Nephron (organoid): ENCODE measurements around the gene AZGP1.
A peak's percentile ranks its signal among the peaks of the same experiment; 100 is the strongest.
"Not testable (repeated sequence)": the region's sequence is repeated elsewhere in the genome, so short reads cannot be mapped to it uniquely, and the experiment has no call there.

ENCODE experiments used
- H3K27ac Mint-ChIP-seq, 3 experiments: 2 replicates each; pipeline ENCODE4 v1.8.0; 2020; ENCODE audit warnings: mixed read lengths in 3 of 3, mild to moderate bottlenecking in 2 of 3, moderate library complexity in 1 of 3
- H3K27me3 Mint-ChIP-seq: 2 replicates; pipeline ENCODE4 v1.8.0; 2021; ENCODE audit warnings: low read depth, mild to moderate bottlenecking, moderate library complexity, mixed read lengths
- H3K36me3 Mint-ChIP-seq: 2 replicates; pipeline ENCODE4 v1.8.0; 2020; ENCODE audit warnings: low read depth, mixed read lengths
- H3K4me1 Mint-ChIP-seq: 2 replicates; pipeline ENCODE4 v1.8.0; 2020; ENCODE audit warnings: mixed read lengths
- H3K4me3 Mint-ChIP-seq, 3 experiments: 2 replicates each; pipeline ENCODE4 v1.8.0; 2020; ENCODE audit warnings: mild to moderate bottlenecking in 3 of 3, mixed read lengths in 3 of 3, moderate library complexity in 2 of 3
- H3K9me3 Mint-ChIP-seq: 2 replicates; pipeline ENCODE4 v1.8.0; 2020; ENCODE audit warnings: mixed read lengths
- CTCF ChIP-seq, 3 experiments: fragments of 200-600 bp; sonication (generic); IDR thresholded peaks; one replicate each; pipeline ENCODE4 v1.5.0; 2021; ENCODE audit warnings: antibody characterized with exemption in 3 of 3; ENCODE audit not compliant: unreplicated experiment in 3 of 3

AZGP1 gene

GRCh38 chr7:99979814-99980225 is 4.0 kb upstream of the AZGP1 start:
- not testable (repeated sequence) for H3K4me3 Mint-ChIP-seq, H3K4me1 Mint-ChIP-seq, H3K9me3 Mint-ChIP-seq, H3K36me3 Mint-ChIP-seq, H3K27ac Mint-ChIP-seq
- peak; percentile 67 to 70 (median 68) for TF ChIP-seq CTCF (IDR thresholded peaks at IDR 0.05; ENCODE audit: unreplicated experiment in 3 of 3)
- peaks cover 38% of the 10 kb centered on the region for H3K27me3 Mint-ChIP-seq

GRCh38 chr7:99976626-99977025 is 795 bp upstream of the AZGP1 start:
- H3K36me3 Mint-ChIP-seq = no peaks in the 10 kb centered on the region
- H3K27ac Mint-ChIP-seq = no peak overlapping the region
- H3K27me3 Mint-ChIP-seq = peaks cover 34% of the 10 kb centered on the region
- no peaks in the 10 kb centered on the region for H3K4me1 Mint-ChIP-seq
- no peaks in the 10 kb centered on the region for H3K9me3 Mint-ChIP-seq
- TF ChIP-seq CTCF (IDR thresholded peaks at IDR 0.05; ENCODE audit: unreplicated experiment in 3 of 3) = no peak
- H3K4me3 Mint-ChIP-seq = no peak overlapping the region

DNA sequence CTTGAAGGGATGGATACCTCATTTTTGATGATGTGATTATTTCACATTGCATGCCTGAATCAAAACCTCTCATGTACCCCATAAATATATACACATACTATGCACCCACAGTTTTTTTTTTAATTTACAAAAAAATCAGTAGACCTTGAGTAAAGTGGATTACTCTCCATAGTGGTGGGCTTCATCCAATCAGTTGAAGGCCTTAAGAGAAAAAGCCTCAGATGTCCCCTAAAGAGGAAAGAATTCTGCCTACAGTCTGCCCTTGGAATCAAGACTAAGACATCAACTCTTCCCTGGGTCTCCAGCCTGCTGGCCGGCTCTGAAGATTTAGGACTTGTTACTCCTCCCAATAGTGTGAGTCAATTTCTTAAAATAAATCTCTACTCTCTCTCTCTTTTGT is 1.1 kb downstream of the AZGP1 start:
- no peaks in the 10 kb centered on the region for H3K9me3 Mint-ChIP-seq
- H3K27me3 Mint-ChIP-seq = peaks cover 40% of the 10 kb centered on the region
- H3K27ac Mint-ChIP-seq = no peak overlapping the region
- H3K36me3 Mint-ChIP-seq = no peaks in the 10 kb centered on the region
- H3K4me3 Mint-ChIP-seq = no peak overlapping the region
- TF ChIP-seq CTCF (IDR thresholded peaks at IDR 0.05; ENCODE audit: unreplicated experiment in 3 of 3) = no peak
- H3K4me1 Mint-ChIP-seq = no peaks in the 10 kb centered on the region

GRCh38 chr7:99973817-99974216 is 2.0 kb downstream of the AZGP1 start:
- not testable (repeated sequence) for H3K36me3 Mint-ChIP-seq, H3K4me1 Mint-ChIP-seq, H3K9me3 Mint-ChIP-seq, H3K4me3 Mint-ChIP-seq, H3K27ac Mint-ChIP-seq
- peaks cover 39% of the 10 kb centered on the region for H3K27me3 Mint-ChIP-seq

GRCh38 chr7:99971242-99971641 is 4.6 kb downstream of the AZGP1 start:
- H3K27me3 Mint-ChIP-seq = peaks cover 46% of the 10 kb centered on the region
- H3K36me3 Mint-ChIP-seq = no peaks in the 10 kb centered on the region
- H3K4me3 Mint-ChIP-seq = no peak overlapping the region
- no peak for TF ChIP-seq CTCF (IDR thresholded peaks at IDR 0.05; ENCODE audit: unreplicated experiment in 3 of 3)
- no peaks in the 10 kb centered on the region for H3K4me1 Mint-ChIP-seq
- H3K27ac Mint-ChIP-seq = no peak overlapping the region
- H3K9me3 Mint-ChIP-seq = no peaks in the 10 kb centered on the region

GRCh38 chr7:99969813-99970212 is 6.0 kb downstream of the AZGP1 start:
- peaks cover 36% of the 10 kb centered on the region for H3K27me3 Mint-ChIP-seq
- H3K36me3 Mint-ChIP-seq, H3K4me1 Mint-ChIP-seq, H3K4me3 Mint-ChIP-seq, H3K9me3 Mint-ChIP-seq, H3K27ac Mint-ChIP-seq: not testable (repeated sequence)

- Mint-ChIP-seq H3K27me3 (peaks cover 36% of the 10 kb centered on the region), H3K27ac (no peak overlapping the region), H3K9me3 (no peaks in the 10 kb centered on the region), H3K4me1 (no peaks in the 10 kb centered on the region), H3K4me3 (no peak overlapping the region), H3K36me3 (no peaks in the 10 kb centered on the region)
- no peak for TF ChIP-seq CTCF (IDR thresholded peaks at IDR 0.05; ENCODE audit: unreplicated experiment in 3 of 3)
Measured at GRCh38 chr7:99969298-99969697, 6.5 kb downstream of the AZGP1 start.
